Hepatocyte (in vitro differentiated cells): Measurements from ENCODE around the gene SPSB4.

Experiments used
- EZH2phosphoT487 ChIP-seq: fragments of 200-600 bp; sonication (generic); IDR thresholded peaks from one replicate; pipeline ENCODE4 v1.6.1; 2018; ENCODE audit warnings: antibody characterized with exemption, mild to moderate bottlenecking, low read depth, moderate library complexity; ENCODE audit not compliant: unreplicated experiment, severe bottlenecking
- TF ChIP-seq, protein P1 (sequence below): fragments of 200-600 bp; sonication (generic); IDR thresholded peaks from 2 replicates; pipeline ENCODE4 v1.5.1; 2016; ENCODE audit warnings: antibody characterized with exemption, mild to moderate bottlenecking; ENCODE audit not compliant: poor library complexity

DNA sequence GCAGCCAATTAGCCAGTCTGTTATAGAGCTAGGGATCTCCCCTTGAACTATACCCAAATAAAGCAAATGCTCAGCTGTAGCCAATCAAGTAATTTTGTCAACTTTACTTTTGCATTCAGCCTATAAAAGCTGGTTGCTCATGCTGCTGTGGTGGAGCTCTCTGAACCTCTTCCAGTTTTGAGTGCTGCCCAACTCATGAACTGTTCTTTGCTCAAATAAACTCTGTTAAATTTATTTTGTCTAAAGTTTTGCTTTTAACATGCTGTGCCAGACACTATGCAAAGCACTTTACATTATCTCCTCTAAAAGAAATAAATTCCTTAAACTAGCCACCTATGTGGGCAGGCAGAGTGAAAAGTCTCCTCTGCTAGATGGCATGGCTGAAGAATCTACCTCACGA is 128.8 kb downstream of the SPSB4 start:
- TF ChIP-seq, protein P1, sequence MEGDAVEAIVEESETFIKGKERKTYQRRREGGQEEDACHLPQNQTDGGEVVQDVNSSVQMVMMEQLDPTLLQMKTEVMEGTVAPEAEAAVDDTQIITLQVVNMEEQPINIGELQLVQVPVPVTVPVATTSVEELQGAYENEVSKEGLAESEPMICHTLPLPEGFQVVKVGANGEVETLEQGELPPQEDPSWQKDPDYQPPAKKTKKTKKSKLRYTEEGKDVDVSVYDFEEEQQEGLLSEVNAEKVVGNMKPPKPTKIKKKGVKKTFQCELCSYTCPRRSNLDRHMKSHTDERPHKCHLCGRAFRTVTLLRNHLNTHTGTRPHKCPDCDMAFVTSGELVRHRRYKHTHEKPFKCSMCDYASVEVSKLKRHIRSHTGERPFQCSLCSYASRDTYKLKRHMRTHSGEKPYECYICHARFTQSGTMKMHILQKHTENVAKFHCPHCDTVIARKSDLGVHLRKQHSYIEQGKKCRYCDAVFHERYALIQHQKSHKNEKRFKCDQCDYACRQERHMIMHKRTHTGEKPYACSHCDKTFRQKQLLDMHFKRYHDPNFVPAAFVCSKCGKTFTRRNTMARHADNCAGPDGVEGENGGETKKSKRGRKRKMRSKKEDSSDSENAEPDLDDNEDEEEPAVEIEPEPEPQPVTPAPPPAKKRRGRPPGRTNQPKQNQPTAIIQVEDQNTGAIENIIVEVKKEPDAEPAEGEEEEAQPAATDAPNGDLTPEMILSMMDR, result no peak
- no peak for TF ChIP-seq EZH2phosphoT487
